ENCODE measurements around the gene ZNF700.
A peak's percentile ranks its signal among the peaks of the same experiment; 100 is the strongest.

Gene ZNF700

DNA sequence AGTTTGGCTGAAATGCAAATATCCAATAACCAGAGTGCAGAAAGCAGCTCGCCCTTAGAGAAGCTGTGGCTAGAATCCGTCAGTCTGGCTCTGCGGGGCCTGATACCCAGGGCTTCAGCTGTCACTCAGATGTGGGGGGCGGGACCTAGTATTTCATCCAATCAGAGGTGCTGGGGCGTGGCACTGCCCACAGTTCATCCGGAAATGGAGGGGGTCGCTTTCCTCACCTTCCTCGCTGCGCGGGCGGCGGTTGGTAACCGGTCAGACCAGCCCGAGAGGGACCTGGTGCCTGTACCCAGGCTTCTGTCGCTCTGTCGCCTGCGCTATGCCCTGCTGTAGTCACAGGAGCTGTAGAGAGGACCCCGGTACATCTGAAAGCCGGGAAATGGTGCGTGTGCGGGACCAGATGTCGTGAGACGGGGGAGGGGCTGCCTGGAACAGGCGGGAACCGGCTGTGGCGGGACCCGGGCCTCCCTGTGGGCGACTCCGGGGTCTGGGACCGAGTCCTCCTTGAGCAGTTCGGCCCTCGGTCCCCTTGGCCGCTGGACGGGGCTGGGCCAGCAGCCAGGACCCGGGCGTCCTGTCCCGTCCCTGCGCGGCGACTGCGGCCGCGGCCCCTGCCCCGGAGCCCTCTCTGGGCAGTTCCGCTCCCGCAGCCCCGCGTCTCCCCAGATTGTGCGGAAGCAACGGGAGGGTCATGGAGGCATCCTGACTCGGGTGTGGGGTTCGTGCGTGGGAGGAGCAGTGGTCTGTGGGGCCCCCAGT, at the start of gene ZNF700 (continued):
- no peak for TF ChIP-seq ZNF423 (tag by site-specific recombination; IDR thresholded peaks at IDR 0.05)
- TF ChIP-seq TCF7L2 (IDR thresholded peaks at IDR 0.05; ENCODE audit: borderline replicate concordance, low read depth, low read length), result no peak
- TF ChIP-seq, protein P1, sequence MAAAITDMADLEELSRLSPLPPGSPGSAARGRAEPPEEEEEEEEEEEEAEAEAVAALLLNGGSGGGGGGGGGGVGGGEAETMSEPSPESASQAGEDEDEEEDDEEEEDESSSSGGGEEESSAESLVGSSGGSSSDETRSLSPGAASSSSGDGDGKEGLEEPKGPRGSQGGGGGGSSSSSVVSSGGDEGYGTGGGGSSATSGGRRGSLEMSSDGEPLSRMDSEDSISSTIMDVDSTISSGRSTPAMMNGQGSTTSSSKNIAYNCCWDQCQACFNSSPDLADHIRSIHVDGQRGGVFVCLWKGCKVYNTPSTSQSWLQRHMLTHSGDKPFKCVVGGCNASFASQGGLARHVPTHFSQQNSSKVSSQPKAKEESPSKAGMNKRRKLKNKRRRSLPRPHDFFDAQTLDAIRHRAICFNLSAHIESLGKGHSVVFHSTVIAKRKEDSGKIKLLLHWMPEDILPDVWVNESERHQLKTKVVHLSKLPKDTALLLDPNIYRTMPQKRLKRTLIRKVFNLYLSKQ (tag by site-specific recombination; IDR thresholded peaks at IDR 0.05; ENCODE audit: borderline replicate concordance), result no peak
- TF ChIP-seq ZNF248 (tag by site-specific recombination; IDR thresholded peaks at IDR 0.05), result no peak
- TF ChIP-seq HOXA7 (CRISPR knock-in tag; IDR thresholded peaks at IDR 0.05; ENCODE audit: borderline replicate concordance), result no peak
- no peak for TF ChIP-seq ZNF621 (tag by site-specific recombination; IDR thresholded peaks at IDR 0.05)
- TF ChIP-seq ZNF292 (tag by site-specific recombination; IDR thresholded peaks at IDR 0.05; ENCODE audit: borderline replicate concordance, low read depth), result no peak
- peak; percentile 78 for TF ChIP-seq ZNF335 (tag by site-specific recombination; conservative IDR thresholded peaks at IDR 0.05)
- peak; percentile 55; the same call in 1 of the 2 replicates for TF ChIP-seq ZBTB48 (tag by site-specific recombination; IDR thresholded peaks at IDR 0.05)
- TF ChIP-seq, protein P2, sequence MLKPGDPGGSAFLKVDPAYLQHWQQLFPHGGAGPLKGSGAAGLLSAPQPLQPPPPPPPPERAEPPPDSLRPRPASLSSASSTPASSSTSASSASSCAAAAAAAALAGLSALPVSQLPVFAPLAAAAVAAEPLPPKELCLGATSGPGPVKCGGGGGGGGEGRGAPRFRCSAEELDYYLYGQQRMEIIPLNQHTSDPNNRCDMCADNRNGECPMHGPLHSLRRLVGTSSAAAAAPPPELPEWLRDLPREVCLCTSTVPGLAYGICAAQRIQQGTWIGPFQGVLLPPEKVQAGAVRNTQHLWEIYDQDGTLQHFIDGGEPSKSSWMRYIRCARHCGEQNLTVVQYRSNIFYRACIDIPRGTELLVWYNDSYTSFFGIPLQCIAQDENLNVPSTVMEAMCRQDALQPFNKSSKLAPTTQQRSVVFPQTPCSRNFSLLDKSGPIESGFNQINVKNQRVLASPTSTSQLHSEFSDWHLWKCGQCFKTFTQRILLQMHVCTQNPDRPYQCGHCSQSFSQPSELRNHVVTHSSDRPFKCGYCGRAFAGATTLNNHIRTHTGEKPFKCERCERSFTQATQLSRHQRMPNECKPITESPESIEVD (tag by site-specific recombination; IDR thresholded peaks at IDR 0.05), result no peak
- TF ChIP-seq ZNF692 (tag by site-specific recombination; IDR thresholded peaks at IDR 0.05), result 0 out of 2 replicates have a peak, but pooled peaks have one; percentile 65
- TF ChIP-seq, protein P3, sequence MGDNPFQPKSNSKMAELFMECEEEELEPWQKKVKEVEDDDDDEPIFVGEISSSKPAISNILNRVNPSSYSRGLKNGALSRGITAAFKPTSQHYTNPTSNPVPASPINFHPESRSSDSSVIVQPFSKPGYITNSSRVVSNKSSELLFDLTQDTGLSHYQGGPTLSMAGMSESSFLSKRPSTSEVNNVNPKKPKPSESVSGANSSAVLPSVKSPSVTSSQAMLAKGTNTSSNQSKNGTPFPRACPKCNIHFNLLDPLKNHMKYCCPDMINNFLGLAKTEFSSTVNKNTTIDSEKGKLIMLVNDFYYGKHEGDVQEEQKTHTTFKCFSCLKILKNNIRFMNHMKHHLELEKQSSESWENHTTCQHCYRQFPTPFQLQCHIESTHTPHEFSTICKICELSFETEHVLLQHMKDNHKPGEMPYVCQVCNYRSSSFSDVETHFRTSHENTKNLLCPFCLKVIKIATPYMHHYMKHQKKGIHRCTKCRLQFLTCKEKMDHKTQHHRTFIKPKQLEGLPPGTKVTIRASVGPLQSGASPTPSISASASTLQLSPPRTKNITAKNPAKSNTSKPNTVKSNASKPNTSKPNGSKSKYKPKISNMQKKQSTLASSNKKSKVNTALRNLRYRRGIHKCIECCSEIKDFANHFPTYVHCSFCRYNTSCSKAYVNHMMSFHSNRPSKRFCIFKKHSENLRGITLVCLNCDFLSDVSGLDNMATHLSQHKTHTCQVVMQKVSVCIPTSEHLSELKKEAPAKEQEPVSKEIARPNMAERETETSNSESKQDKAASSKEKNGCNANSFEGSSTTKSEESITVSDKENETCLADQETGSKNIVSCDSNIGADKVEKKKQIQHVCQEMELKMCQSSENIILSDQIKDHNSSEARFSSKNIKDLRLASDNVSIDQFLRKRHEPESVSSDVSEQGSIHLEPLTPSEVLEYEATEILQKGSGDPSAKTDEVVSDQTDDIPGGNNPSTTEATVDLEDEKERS (tag by site-specific recombination; IDR thresholded peaks at IDR 0.05), result 0 out of 2 replicates have a peak, but pooled peaks have one; percentile 27
- TF ChIP-seq ZNF214 (tag by site-specific recombination; IDR thresholded peaks at IDR 0.05; ENCODE audit: borderline replicate concordance), result no peak
- TF ChIP-seq ZNF146 (tag by site-specific recombination; IDR thresholded peaks at IDR 0.05), result no peak
- no peak for TF ChIP-seq ZNF16 (tag by site-specific recombination; IDR thresholded peaks at IDR 0.05; ENCODE audit: low read depth)
- no peak for TF ChIP-seq ZNF837 (tag by site-specific recombination; IDR thresholded peaks at IDR 0.05)
- TF ChIP-seq KLF17 (tag by site-specific recombination; IDR thresholded peaks at IDR 0.05), result peak; percentile 70
- TF ChIP-seq SALL2 (tag by site-specific recombination; IDR thresholded peaks at IDR 0.05; ENCODE audit: borderline replicate concordance), result no peak
- TF ChIP-seq ZNF677 (tag by site-specific recombination; IDR thresholded peaks at IDR 0.05), result no peak
- TF ChIP-seq ZNF558 (tag by site-specific recombination; IDR thresholded peaks at IDR 0.05), result 0 out of 2 replicates have a peak, but pooled peaks have one; percentile 19
- no peak for TF ChIP-seq ZNF114 (tag by site-specific recombination; IDR thresholded peaks at IDR 0.05)
- no peak for TF ChIP-seq ZSCAN5A (tag by site-specific recombination; IDR thresholded peaks at IDR 0.05)
